NT2/D1 (cell line): ENCODE results near the gene PRPF4.
A peak's percentile ranks its signal among the peaks of the same experiment; 100 is the strongest.
"Not testable (repeated sequence)": the region's sequence is repeated elsewhere in the genome, so short reads cannot be mapped to it uniquely, and the experiment has no call there.

Experiments
- DNase-seq: peaks from one replicate; pipeline ENCODE4 v3.0.0-alpha.2; 2011; ENCODE audit warnings: low read depth, low spot score
- H3K27me3 ChIP-seq: 2 replicates; pipeline ENCODE4 v1.6.0; 2011; ENCODE audit warnings: mild to moderate bottlenecking; ENCODE audit not compliant: insufficient read length, insufficient read depth
- H3K36me3 ChIP-seq: 2 replicates; pipeline ENCODE4 v1.6.1; 2011; ENCODE audit warnings: mild to moderate bottlenecking, low read length, mixed read lengths; ENCODE audit not compliant: insufficient read depth, insufficient read length
- H3K4me1 ChIP-seq: 2 replicates; pipeline ENCODE4 v1.5.1; 2011; ENCODE audit not compliant: insufficient read depth, insufficient read length
- H3K4me3 ChIP-seq: 2 replicates; pipeline ENCODE4 v1.5.1; 2011; ENCODE audit warnings: low read depth; ENCODE audit not compliant: insufficient read length
- H3K9ac ChIP-seq: 2 replicates; pipeline ENCODE4 v1.6.0; 2011; ENCODE audit warnings: low read depth; ENCODE audit not compliant: insufficient read length
- H3K9me3 ChIP-seq: 2 replicates; pipeline ENCODE4 v1.5.1; 2011; ENCODE audit warnings: mild to moderate bottlenecking, low read length; ENCODE audit not compliant: insufficient read depth
- SUZ12 ChIP-seq: IDR thresholded peaks from 2 replicates; pipeline ENCODE4 v1.6.1; 2011; ENCODE audit not compliant: insufficient read length, insufficient read depth; ENCODE audit errors: extremely low read depth
- YY1 ChIP-seq: IDR thresholded peaks from 2 replicates; pipeline ENCODE4 v1.6.1; 2011; ENCODE audit not compliant: insufficient read length, insufficient read depth
- ZNF274 ChIP-seq: IDR thresholded peaks from 2 replicates; pipeline ENCODE4 v1.6.1; 2011; ENCODE audit warnings: mild to moderate bottlenecking, low read depth, low read length

The PRPF4 gene

DNA sequence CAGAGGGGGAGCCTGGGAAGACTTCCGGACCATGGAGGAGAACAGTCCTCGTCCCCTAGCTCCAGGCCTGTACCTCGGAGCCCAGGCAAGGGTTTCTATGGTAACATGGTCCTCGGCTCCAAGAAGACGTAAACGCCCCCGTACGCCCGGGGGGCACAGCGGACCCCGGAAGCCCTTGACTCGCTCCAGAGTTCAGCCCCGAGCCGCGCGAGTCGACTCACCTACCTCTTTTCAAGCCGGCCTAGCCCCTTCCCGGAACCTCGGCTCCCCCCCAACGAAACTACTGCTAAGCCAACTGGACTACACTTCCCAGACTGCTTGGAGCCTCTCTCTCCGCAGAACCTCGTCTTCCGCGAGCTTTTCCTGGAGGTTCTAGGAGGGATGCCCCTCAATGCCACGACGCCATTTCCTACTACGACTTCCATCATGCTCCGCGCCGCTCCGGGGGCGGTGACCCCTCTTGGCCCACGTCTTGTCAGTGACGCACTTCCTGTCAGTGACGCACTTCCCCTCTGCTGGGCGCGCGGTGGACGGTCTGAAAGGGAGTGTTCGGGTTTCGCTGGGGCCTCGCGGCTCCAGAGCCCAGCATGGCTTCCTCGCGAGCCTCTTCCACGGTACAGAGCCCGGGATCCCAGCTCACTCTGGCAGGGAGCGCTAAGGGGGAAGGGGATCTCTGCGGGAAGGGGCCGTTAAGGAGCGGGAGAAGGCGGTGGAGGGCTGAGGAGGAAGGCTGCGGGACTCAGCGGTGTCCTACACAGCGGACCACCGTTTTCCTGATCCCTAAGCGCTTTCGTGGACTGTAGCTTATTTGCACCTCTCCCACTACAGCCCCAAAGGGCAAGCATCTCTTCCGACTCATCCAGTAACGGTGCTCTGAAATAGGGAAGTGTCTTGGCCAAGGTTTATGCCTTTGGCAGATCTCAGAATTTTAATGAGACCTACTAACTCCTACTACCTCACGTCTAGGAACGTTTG, at the start of gene PRPF4, which contains the start of gene CDC26:
Gene PRPF4, plus strand, starts transcription at position 502 of the 975 bp plus-strand sequence. Its CDS starts 86 bp downstream, at position 588.
Gene CDC26, minus strand, starts transcription at position 416 of the 975 bp plus-strand sequence. CDS start 3,065 bp downstream, outside the sequence.
- Histone ChIP-seq H3K27me3 (no peaks in the 10 kb centered on the region), H3K4me1 (peaks cover 2% of the 10 kb centered on the region), H3K4me3 (peak within 1 kb of the TSS; percentile 98), H3K9me3 (no peaks in the 10 kb centered on the region), H3K9ac (peak within 1 kb of the TSS; percentile 98), H3K36me3 (peaks cover 71% of the 10 kb centered on the region)
- peak; percentile 98 for DNase-seq
- TF ChIP-seq ZNF274 (no peak), YY1 (peak; percentile 45), SUZ12 (no peak)

- TF ChIP-seq YY1 (no peak), SUZ12 (no peak), ZNF274 (no peak)
- DNase-seq: no peak
- no peak overlapping the region for H3K9ac ChIP-seq
- no peaks in the 10 kb centered on the region for H3K4me1 ChIP-seq
- no peaks in the 10 kb centered on the region for H3K9me3 ChIP-seq
- no peak overlapping the region for H3K4me3 ChIP-seq
- H3K27me3 ChIP-seq: no peaks in the 10 kb centered on the region
- H3K36me3 ChIP-seq: peaks cover 14% of the 10 kb centered on the region
Observed at GRCh38 chr9:113227436-113227835, 48.0 kb upstream of the PRPF4 start.

DNA sequence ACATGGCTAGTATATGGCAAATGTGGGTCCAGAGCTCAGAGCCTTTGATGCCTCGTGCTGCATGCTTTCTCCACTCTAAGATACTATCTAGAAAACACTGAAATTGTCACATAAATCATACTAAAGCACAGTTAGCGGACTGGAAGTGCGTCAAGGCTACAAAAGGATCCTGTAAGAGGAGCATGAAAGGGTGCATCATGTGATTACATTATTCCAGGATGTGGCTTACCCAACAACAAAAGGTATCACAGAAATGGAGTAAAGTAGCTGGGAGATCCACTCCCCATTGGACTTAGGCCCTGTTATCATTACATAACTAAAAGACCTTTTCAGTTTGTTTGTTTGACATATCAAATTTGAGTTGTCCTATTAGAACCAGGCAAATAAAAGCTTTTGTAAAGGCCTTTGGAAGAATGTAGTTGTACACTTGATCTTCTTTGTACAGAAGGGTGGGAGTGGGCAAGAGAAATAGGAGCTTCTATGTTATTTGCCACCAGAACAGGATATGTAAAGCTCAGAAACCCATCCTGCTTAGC, 47.3 kb upstream of the PRPF4 start:
- no peak overlapping the region for H3K9ac ChIP-seq
- H3K4me3 ChIP-seq: no peak overlapping the region
- no peak for DNase-seq
- H3K9me3 ChIP-seq: no peaks in the 10 kb centered on the region
- H3K4me1 ChIP-seq: no peaks in the 10 kb centered on the region
- peaks cover 14% of the 10 kb centered on the region for H3K36me3 ChIP-seq
- no peak for TF ChIP-seq ZNF274
- H3K27me3 ChIP-seq: no peaks in the 10 kb centered on the region

GRCh38 chr9:113231701-113232100, 43.8 kb upstream of the PRPF4 start:
- no peak for TF ChIP-seq YY1
- TF ChIP-seq SUZ12: no peak
- TF ChIP-seq ZNF274: no peak
- Histone ChIP-seq H3K9me3 (no peaks in the 10 kb centered on the region), H3K4me3 (no peak overlapping the region), H3K4me1 (no peaks in the 10 kb centered on the region), H3K36me3 (peaks cover 3% of the 10 kb centered on the region), H3K27me3 (no peaks in the 10 kb centered on the region), H3K9ac (no peak overlapping the region)
- no peak for DNase-seq

DNA sequence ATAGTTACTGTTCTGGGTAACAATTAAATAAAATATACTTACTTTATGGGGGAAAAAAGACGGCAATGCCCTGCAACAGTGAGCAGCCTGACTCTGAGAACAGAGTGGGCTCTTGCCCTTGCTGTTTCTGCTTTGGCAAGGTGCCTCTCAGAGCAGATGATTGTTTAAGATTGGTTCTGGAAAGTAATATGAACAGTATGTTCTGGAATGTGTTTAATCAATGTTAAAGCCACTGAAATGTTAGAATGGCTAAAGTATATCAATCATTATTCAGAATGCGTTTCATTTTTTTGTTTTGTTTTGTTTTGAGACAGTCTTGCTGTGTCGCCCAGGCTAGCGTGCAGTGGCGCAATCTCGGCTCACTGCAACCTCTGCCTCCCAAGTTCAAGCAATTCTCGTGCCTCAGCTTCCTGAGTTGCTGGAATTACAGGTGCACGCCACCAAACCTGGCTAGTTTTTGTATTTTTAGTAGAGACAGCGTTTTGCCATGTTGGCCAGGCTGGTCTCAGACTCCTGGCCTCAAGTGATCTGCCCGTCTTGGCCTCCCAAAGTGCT, 39.7 kb upstream of the PRPF4 start:
- not testable (repeated sequence) for DNase-seq, H3K9me3 ChIP-seq, H3K27me3 ChIP-seq, H3K4me3 ChIP-seq, H3K36me3 ChIP-seq, H3K4me1 ChIP-seq, H3K9ac ChIP-seq

DNA sequence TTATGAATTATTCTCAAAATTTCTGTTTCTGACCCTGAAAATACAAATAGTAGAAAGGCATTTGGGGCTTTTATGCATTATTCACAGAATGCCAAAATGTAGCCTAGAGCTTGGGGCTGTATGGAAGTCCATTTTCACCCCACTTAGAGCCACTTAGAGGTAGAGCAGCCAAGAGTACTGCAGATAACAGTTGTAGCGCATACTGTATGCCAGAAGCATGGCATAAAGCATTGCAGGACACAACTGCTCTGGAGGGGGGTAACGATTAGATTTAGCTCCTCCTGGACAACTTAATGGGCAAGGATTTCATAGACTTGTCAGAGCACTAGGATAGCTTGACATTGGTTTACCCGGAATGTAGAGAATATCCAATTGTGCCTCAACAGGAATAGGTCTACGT, 38.4 kb upstream of the PRPF4 start:
- no peak for DNase-seq
- no peak overlapping the region for H3K9ac ChIP-seq
- no peak overlapping the region for H3K4me3 ChIP-seq
- no peaks in the 10 kb centered on the region for H3K36me3 ChIP-seq
- H3K9me3 ChIP-seq: no peaks in the 10 kb centered on the region
- TF ChIP-seq SUZ12 (no peak), YY1 (no peak), ZNF274 (no peak)
- H3K4me1 ChIP-seq: no peaks in the 10 kb centered on the region
- no peaks in the 10 kb centered on the region for H3K27me3 ChIP-seq

- Histone ChIP-seq H3K36me3 (no peaks in the 10 kb centered on the region), H3K4me3 (no peak overlapping the region), H3K4me1 (no peaks in the 10 kb centered on the region), H3K9me3 (no peaks in the 10 kb centered on the region), H3K9ac (no peak overlapping the region), H3K27me3 (no peaks in the 10 kb centered on the region)
- DNase-seq: no peak
- TF ChIP-seq ZNF274 (no peak), YY1 (no peak), SUZ12 (no peak)
Observed at GRCh38 chr9:113238202-113238858, 37.1 kb upstream of the PRPF4 start.
